NOMO-1 treated with DMSO at 0.1 percent for 48 hours (cell line): Measurements from ENCODE around the gene HDAC9.

Source experiments
- DNase-seq: peaks from one replicate; lab custom pipeline; 2025; ENCODE audit not compliant: unreplicated experiment; lab: John Stamatoyannopoulos, UW

The HDAC9 gene

DNA sequence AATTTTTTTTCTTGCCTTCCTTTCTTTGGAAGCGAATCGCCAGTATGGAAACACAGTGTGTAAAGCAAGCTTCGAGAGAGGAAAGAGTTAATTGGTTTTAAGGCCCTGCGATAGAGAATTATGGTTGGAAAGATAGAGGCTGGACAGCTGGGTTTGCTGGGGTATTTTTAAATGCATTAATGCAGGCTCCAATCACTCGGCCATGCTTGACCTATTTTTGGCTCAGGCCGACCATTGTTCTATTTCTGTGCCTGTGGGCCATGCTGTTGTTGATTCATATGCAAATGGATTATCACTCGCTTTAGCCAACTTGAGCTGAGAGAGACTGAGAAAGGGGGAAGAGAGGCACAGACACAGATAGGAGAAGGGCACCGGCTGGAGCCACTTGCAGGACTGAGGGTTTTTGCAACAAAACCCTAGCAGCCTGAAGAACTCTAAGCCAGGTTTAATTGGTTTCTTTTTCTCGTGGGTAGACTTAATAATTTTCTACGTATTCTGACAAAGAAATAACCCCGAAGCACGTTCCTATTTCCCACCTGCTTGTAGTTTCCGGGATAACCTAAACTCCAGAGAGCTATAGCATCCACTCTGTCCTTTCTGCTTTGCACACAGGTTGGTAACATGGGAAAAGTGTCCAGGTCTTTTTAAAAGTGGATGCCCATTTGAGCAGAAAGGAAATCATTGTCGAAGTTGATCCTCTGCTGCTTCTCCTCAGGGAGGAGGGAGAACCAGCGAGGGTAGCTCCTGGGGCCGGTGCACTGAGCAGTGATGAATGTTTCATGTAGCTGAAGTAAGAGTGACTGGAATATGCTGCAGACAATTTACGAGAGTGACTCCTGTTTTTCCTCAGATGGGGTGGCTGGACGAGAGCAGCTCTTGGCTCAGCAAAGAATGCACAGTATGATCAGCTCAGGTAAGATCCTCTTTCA is at the start of gene HDAC9:
Gene HDAC9, plus strand, starts transcription at position 338 of the 929 bp plus-strand sequence. Its CDS starts 554 bp downstream, at position 892.
- DNase-seq = peak; percentile 84

DNA sequence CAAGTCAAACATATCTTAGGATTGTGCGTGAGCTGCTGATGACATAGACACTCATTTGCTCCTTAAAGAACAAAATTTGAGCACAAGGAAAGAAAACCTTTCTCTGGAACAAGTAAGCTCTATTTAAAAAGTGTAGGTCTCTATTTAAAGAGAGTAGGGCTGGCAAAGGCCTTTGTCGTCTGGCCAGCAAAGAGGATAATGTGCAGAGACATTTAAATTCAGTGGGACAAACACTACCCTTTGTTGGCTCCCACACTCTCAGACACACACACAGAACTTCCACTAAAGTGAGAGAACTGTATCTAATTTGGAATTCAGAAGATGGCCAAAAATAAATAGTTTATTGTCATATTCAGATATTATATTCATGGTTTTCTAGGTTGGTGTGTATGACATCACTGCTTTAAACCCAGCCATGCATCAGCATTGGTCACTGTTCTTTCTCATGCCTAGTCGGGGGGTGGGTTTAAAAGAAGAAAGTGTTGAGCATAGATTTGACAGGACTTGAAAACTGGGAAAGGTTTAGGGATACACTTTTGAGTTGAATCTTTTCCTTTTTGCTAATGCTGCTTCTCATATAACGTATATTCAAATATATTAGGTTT is 49.5 kb upstream of the HDAC9 start:
- no peak for DNase-seq

DNA sequence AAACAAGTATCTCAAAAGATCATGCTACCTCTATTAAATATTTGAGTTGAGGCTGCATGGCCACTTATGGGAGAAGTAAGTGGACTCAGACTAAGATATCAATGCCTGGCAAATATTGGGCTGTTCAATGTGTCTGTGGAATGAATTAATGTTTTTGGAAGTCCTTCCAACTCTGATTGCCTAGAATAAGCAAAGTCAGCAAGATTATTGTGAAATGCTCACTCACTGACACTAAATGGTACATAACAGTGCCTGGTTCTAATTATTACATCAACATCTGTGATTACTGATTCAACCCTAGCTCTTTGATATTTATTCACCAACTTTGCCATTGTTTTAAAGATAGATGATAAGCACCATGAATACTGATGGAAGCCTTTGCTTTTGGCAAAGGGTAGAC is 45.5 kb upstream of the HDAC9 start:
- DNase-seq = no peak

DNA sequence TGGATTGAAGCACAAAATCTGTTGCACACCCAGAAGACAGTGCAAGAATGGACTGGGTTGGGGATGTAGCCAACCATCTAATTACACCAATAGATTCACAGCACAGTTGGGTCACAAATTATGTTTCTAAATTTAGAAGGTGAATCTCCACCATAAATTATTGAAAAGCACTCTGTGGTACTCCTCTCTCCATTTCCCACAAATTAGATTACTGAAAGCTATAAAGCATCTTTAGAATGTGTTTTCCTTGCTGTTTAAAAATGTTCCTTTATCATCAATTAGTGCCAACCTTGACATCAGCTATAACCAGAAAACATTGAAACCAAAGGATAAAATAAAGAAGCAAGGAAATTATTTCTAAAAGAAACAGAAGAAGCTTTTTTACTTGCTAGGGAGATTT is 39.9 kb upstream of the HDAC9 start:
- DNase-seq = no peak

DNA sequence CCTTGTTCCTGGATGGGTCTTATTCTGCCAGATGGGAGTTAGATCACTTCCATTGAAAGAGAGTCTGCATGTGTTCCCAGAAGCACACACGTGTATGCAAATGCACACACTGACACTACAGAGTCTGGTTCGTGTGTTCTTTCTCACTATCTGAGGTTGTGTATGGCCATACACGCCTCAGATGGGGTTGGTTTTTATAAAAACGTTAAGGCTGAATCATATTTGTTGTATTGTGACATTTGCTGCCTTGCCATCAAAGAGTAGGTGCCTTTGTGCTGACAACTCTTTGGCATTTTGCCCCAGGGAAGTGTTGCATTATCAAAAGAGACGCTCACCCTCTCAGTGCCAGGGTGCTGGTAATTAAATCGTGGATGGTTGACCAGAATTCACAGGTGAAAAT is 37.7 kb upstream of the HDAC9 start:
- no peak for DNase-seq

DNA sequence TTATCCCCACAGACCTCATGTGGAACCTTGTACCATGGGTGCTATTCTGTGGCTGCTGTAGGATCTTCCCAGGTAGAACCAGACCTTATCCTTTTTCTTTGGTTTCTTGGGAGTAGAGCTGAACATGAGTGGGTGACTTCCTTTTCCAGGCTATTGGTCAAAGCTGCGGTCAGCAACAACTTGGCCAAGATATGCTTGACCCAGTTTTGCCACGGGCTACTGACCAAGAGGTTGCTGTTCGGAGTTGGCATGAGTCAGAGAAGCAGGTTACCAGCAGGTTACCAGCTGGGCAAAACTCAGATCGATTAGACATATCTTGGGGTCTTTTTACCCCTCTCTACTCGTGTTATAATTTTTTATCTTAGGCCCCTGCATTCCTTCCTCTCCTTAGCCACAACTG is 36.7 kb upstream of the HDAC9 start:
- no peak for DNase-seq

DNA sequence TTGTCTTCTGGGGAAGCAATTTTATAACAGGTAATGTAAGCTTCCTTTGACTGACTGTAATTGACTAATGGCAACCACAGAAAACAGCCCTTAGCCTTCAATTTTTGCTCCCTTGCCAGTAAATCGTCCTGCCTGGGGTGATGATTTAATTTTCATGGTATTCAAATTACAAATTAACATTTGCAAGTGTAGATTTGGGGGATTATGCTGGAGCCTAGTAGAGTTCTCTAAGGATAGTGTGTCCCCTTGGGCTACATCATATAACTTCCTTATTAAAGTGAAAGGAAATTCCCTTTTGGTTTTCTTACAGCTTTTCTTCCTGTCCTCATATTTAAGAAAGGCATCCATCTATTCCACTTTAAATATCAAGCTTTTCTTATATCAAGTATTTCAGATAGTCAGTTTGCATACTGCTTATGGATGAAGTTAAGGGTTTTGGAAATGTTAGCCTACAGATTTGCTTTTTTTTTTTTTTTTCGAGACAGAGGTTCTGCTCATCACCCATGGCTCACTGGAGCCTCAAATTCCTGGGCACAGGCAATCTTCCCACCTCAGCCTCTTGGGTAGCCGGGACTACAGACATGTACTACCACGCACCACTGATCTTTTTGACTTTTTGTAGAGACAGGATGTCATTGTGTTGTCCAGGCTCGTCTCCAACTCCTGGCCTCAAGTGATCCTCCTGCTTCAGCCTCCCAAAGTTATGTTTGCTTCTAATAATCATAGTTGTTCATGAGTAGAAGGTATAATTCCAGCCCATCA is 35.9 kb upstream of the HDAC9 start:
- no peak for DNase-seq

DNA sequence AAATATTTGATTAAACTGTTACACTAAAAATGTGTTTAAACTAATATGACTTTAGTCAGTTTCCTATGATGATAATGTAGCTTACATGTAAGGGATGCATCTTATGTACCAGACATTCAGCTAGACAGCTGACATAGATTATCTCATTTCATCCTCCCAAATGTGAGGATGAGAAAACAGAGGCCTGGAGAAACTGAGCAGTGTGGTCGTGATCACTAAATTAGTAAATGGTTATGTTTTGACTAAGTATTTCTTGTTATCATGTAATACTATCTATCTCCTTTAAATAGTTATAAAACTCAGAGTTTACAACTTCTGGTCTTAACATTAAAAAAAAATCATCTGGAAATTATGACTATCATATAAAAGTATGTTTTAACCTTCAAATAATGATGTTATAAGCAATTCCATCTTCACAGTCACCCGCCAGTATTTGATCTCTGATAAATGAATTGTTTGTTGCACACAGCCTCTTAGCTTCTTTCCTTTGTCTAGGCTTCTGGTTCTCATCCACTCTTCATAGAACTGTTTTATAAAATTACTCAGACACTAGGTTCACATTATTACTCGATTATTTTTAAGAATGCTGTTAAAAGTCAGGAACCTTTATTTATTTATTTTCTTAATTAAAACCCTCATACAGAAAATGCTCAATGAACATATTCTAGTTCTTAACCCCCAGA is 33.6 kb upstream of the HDAC9 start:
- no peak for DNase-seq

DNA sequence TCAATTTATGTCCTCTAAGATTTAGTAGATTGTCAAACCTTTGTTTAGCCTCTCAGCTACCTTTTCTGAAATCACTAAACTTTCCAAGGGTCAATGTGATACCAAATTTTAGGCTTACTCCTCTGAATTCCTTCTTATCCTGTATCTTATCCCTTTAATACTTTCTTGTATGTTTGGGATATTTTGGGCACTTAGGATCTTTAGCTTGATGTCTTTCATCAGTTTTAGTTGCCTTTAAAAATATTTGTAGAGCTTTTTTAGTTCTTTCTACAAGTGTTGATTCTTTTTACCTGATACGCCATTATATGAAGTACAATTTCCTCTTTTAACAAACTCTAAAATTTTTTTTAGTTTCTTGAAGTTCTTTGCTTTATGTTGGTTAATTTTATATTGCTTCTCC is 30.7 kb upstream of the HDAC9 start:
- DNase-seq = no peak

DNA sequence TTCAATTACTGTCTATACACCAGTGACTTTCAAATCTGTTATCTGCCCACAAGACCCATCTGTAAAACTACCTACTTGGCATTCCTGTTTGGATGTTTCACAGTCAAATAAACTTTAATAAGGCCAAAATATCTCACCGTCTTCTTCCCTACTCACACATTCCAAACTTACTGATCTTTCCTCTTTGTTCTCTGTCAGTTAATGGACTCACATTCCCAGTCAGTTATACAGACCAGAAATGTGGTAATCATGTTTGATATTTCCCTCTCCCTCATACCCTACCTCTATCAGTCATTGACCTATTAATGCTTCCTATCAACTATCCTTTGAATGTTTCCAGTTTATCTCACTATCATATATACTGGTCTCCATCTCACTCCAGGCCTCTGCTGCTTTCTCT is 28.5 kb upstream of the HDAC9 start:
- DNase-seq = no peak

DNA sequence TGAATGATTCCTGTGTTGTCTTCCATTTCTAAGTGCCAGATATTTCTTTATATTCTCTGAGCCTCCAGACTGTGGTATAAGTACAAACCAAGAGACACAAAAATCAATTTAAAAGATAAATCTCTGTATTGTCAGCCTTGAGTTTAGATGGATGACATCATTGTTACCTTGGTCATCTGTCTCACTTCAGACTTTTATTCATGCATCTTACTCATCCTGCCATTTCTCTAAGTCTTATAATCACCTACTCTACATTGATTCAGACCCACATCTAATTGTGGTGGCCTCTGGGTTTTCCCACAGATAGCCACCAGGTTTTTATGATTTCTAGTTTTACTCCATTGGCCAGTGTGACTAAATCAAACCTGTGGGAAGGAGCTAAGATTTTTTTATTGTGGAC is 26.8 kb upstream of the HDAC9 start:
- no peak for DNase-seq

DNA sequence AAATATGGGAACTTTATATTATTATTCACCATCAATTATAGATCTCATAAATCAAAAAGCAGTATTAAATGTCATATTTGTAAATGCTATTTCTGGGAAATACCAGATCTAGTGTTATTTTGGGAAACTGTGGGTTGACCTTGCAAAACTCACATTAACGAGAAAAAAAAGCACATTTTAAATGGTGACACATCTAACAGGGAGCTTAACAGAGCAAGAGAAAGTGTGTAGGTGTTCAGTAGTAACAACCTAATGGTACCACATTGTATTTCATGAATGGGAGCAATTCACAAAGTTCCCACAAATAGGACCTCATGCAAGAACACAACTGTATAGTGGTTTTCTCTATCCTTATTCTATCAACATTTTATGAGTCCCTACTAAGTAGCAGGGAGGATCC is 26.2 kb upstream of the HDAC9 start:
- DNase-seq = no peak

DNA sequence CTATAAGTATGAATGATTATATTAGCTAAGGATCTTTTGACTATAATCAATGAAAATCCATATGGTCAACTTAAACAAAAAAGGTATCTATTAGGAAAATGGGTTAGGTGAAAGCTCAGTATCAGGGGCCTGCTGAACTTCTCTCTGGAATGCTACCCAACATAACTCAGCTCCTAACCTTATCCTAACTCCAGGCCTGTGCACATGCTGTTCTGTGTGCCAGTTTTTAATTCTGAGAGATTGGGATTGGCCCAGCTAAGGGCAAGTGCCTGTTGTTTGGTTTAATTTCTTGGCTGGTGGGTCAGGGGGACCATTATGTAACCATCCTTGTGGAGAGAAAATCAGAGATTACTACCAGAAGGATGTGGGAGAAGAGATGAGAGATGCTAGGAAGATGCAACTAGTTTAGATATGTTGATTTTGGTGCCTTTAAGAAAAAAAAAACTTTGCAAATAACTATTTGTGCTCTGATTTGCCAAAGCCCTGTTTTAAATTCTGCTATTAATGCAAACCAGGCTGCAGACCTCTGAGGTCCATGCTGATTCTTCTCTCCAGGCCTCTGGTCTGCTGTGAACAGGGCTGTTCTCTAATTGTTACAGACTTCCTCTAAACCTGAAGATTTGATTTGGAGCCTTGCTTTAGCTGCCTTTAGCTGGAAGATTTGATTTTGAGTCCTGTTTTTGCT is 23.9 kb upstream of the HDAC9 start:
- no peak for DNase-seq

DNA sequence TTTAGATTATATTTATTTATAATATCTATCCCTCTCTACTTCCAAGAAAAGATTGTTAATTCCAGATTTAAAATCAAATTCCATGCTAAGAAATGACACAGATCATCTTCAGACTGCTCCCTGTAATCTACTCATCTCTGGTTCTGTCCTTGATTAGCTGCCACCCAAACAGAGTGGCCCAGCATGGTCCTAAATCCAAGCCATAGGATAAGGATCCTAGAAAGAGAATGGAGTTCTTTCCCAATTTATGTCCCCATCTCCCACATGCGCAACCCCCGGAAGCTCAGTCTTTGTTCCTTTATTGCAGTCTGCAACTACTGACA is 23.4 kb upstream of the HDAC9 start:
- no peak for DNase-seq

DNA sequence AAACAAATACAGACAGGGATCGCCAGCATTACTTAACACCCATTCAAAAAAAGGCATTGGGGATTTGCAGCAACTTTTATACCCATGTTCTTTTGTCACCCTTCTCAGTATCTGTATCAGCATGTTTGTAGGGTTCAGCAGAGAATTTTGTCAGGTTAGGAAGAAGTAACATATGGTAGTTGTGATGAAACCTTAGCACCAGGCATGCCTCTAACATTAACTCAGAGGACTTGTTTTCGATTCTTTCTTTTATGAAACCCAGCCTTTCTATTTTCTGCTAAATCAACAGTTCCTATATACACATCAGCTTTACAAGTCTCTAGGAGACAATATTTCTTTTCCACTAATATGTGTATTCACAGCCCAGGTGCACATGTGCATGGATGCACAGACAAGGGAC is 22.4 kb upstream of the HDAC9 start:
- no peak for DNase-seq

DNA sequence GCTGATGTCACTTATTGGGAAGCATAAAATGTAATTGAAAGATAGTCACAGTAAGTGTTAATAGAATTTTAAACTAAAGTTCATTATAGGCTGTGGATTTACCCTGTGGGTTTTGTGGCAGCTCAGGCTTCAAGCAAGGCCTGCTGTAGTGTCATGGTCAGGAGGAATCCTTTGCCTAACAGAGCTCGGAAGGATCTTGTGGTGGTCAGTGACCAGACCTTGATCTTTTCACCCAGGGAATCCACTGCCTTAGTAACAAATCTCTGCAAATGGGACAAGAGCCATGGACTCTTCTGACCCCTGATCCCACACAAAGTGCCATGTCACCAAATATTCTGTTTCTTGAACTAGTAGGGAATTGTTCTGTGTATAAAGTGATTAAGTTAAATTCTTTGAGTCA is 20.6 kb upstream of the HDAC9 start:
- DNase-seq = no peak

DNA sequence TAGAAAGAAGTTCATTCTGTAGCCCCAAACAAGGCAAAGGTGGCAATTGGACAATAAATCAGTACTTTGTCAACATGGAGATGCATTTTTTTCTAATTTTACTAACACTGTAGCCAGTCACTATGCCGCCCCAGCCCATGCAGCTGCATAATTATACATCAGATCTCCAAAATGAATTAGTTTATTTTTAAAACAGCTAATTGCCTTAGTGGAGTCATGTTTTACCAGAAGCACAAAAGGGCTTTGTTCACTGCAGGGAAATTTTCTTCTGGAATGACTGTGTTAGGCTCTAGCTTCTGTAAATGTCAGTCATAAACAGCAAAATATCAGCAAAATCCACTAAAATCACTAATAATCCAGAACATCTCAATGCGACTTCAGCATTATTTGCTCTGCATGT is 20.1 kb upstream of the HDAC9 start:
- no peak for DNase-seq

DNA sequence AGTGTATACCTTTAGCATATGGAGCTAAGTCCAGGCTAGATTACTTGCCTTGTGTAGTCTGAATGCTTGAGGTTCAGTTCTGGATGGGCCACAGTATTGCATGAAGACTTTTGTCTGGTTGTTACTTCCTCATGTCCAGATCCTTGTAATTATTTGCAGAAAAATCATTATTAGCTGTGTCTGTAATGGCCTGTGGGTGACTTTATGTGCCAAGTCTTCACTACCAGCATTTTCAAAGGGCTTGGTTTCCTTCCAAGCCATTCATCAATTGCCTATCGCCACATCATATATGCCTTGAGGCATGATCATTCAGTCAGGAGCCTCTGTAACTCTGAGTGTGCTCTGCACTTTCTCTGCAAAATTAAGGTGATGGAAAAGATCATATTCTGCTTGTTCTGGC is 13.8 kb upstream of the HDAC9 start:
- no peak for DNase-seq

DNA sequence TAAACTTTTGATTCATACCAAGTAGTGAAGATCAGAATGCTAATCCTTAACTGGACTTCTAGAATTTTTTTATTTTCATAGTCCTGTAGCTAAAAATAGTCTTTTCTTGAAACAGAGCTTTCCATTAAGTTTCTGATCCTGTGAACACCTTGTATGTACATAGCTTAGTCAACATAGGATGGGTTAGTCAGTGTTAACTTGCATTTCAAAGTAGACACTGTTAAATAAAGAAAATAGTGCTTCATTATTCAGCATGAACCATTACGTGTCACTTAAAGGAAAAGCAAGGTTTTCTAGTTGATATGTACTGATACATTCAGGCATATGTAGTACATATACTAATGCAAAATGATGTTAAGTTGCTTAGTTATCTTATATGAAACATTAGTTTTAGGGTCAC is 7.5 kb upstream of the HDAC9 start:
- DNase-seq = no peak

DNA sequence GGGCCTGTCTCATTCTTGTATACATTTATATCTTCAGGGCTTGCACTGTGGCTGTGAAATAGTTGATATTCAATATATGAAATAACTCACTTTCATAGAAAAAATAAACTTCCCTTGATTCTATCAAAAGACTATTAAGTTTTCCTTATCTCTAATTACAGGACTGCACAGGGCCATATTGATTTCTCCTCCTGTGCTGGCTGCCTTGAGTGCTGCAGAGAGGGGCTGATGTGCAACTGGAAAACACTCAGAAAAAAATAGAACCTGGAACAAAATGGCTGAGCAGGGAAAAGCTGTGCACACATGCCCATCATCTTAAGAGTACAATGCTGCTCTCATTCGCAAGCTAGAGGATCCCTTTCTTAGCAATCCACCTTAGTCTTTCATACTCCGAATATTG is 5.9 kb upstream of the HDAC9 start:
- no peak for DNase-seq

DNA sequence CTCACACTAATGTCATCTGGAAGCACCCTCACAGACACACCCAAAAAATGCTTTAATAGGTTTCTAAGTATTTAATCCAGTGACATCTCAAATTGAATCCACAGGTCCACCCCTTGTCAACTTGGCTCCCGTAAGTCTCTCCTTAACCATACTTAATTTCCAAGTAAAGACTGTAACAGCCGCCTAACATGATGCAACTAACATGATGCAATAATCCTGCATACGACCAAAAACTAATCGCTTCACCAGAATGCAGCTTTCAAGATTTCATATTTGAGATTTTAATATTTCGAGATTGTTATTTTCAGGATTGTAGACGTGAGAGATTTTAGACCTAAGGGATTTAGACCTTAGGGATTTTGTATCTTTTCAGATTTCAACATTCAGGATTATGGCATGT is 3.7 kb upstream of the HDAC9 start:
- DNase-seq = peak; percentile 48
